ENCODE data around the gene AGAP1. TPM values are rescaled to one million over a fixed set of nuclear protein-coding genes. Genes with fewer than 3 reads are reported as not detected.
A peak's percentile ranks its signal among the peaks of the same experiment; 100 is the strongest.

AGAP1 gene
- total RNA-seq, 1 donor from 2014 or later = 39.0 TPM

DNA sequence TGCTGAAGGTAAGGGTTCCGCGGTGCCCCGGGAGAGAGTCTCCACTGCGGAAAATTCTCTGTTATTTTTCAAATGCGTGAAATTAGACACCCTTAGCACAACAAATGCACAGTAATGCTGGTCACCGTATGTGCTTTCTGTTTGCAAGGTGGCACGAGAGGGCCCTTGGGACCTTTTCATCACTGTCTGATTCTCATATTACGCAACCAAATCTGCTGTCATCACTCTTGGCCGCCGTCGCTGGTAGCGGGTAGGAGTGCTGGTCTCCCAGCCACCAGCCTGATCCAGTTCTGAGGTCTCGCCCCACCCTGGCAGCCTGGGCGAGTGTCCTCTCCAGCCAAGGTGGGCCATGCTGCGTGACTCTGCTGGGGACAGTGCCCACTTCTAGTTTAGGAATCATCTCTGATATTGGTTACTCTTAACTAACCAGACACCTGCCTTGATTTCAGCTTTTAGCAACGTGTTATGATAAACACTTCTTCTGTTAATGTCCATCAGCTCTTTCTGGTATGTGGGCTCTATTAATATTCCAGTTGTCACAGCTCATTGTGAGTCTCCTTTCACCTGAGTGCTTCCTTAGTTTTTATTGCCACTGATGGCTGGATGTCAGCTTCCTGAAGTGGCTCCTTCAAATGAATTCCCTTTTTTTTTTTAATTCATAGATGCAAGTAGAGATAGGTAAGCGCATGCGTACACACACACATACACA lies 474.9 kb downstream of the AGAP1 start:
- TF ChIP-seq, protein P1, sequence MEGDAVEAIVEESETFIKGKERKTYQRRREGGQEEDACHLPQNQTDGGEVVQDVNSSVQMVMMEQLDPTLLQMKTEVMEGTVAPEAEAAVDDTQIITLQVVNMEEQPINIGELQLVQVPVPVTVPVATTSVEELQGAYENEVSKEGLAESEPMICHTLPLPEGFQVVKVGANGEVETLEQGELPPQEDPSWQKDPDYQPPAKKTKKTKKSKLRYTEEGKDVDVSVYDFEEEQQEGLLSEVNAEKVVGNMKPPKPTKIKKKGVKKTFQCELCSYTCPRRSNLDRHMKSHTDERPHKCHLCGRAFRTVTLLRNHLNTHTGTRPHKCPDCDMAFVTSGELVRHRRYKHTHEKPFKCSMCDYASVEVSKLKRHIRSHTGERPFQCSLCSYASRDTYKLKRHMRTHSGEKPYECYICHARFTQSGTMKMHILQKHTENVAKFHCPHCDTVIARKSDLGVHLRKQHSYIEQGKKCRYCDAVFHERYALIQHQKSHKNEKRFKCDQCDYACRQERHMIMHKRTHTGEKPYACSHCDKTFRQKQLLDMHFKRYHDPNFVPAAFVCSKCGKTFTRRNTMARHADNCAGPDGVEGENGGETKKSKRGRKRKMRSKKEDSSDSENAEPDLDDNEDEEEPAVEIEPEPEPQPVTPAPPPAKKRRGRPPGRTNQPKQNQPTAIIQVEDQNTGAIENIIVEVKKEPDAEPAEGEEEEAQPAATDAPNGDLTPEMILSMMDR (IDR thresholded peaks at IDR 0.05) = no peak
- Mint-ChIP-seq H3K4me1 (ENCODE audit: low read depth) (no peaks in the 10 kb centered on the region), H3K27me3 (ENCODE audit: low read depth) (no peaks in the 10 kb centered on the region), H3K36me3 (ENCODE audit: low read depth) (peaks cover 19% of the 10 kb centered on the region), H3K9me3 (ENCODE audit: low read depth) (no peaks in the 10 kb centered on the region), H3K27ac (ENCODE audit: unreplicated experiment) (no peak overlapping the region), H3K4me3 (ENCODE audit: unreplicated experiment) (no peak overlapping the region)
- no peak for DNase-seq (ENCODE audit: low spot score)

DNA sequence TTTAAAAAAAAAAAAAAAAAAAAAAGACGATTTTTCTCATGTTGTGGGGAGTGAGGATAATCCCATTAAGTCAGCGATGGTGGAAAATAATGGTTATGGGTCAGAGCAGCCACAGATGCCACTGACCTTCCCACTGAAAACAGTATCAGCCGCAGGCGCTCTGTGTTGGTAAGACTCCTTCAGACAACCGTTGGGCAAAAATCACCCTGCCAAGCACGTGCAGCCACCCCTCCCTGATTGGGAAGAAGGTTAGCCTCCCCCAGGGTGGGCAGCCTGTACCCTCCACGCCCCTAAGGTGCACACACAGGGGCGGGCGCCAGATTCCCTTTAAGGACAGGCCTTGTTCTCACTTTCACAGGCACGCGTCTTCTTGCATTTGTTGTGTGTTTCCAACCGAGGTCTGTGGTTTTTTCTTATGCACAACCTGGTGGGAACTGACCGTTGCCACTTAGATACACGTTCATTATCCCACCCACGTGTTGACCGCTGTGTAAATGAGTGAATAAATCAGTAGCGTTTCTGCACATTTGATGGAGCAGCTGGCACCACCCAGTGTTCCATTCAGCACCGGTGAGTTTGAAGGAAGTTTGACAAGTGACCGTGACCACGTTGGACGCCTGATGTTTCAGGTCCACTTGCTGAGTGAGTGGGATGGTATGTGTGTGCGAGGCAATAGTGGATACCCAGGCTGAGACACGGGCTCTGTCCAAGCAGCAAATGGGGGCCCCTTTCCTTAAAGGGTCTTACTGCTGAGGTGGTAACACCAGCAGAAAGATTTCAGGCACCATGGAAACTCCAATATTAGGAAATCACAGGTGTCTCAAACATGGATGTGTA lies 476.6 kb downstream of the AGAP1 start:
- Mint-ChIP-seq H3K4me3 (ENCODE audit: unreplicated experiment) (no peak overlapping the region), H3K27me3 (ENCODE audit: low read depth) (no peaks in the 10 kb centered on the region)

DNA sequence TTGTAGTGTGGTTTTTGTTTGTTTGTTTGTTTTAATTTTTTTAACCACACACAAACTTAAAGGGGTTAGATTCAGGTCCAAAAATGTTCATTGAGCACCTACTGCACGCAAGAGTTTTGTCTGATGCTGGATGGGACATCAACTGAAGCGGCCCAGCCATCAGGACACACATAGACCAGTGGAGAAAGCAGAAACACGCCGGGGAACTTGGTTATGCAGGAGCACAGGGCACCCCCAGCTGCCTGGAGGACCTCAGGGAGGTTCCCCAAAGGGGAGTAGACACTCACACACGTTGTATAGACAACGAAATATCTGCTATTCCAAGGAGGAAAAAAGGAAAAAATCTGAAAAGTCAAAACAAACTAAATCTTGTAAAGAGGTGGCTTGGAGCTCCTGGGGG lies 482.7 kb downstream of the AGAP1 start:
- Mint-ChIP-seq H3K4me1 (ENCODE audit: low read depth) (peaks cover 5% of the 10 kb centered on the region), H3K27ac (ENCODE audit: unreplicated experiment) (no peak overlapping the region), H3K36me3 (ENCODE audit: low read depth) (peaks cover 16% of the 10 kb centered on the region), H3K9me3 (ENCODE audit: low read depth) (no peaks in the 10 kb centered on the region), H3K4me3 (ENCODE audit: unreplicated experiment) (no peak overlapping the region), H3K27me3 (ENCODE audit: low read depth) (no peaks in the 10 kb centered on the region)
- no peak for DNase-seq (ENCODE audit: low spot score)
- TF ChIP-seq, protein P1 (IDR thresholded peaks at IDR 0.05) = no peak

More for the DNA sequence above, 476.6 kb downstream of the AGAP1 start:
- peaks cover 22% of the 10 kb centered on the region for H3K36me3 Mint-ChIP-seq (ENCODE audit: low read depth)
- DNase-seq (ENCODE audit: low spot score) = no peak
- no peak overlapping the region for H3K27ac Mint-ChIP-seq (ENCODE audit: unreplicated experiment)
- no peaks in the 10 kb centered on the region for H3K4me1 Mint-ChIP-seq (ENCODE audit: low read depth)
- TF ChIP-seq, protein P1 (IDR thresholded peaks at IDR 0.05) = no peak
- no peaks in the 10 kb centered on the region for H3K9me3 Mint-ChIP-seq (ENCODE audit: low read depth)

DNA sequence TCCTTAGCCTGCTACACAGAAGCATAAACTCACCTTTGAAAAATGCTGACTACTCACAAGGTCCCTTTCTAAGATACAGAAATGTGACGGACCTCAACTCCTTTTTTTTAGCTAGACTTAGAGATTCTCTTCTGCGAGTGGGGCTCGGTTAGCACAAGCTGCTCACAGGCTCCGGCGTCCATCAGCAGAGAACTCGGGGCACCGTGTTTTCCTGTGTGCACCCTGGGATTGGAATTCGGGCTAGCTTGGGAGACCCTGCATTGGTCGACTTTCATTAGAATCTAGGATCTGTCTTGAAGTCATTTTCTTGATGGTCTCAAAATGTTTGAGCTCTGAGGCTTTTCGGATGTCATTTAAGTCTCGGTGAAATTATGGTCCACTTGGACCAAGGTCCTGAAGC lies 483.1 kb downstream of the AGAP1 start:
- DNase-seq (ENCODE audit: low spot score) = no peak
- peaks cover 16% of the 10 kb centered on the region for H3K36me3 Mint-ChIP-seq (ENCODE audit: low read depth)
- H3K27ac Mint-ChIP-seq (ENCODE audit: unreplicated experiment) = no peak overlapping the region
- TF ChIP-seq, protein P1 (IDR thresholded peaks at IDR 0.05) = no peak
- H3K4me1 Mint-ChIP-seq (ENCODE audit: low read depth) = peaks cover 5% of the 10 kb centered on the region
- no peaks in the 10 kb centered on the region for H3K27me3 Mint-ChIP-seq (ENCODE audit: low read depth)
- no peak overlapping the region for H3K4me3 Mint-ChIP-seq (ENCODE audit: unreplicated experiment)
- H3K9me3 Mint-ChIP-seq (ENCODE audit: low read depth) = no peaks in the 10 kb centered on the region

DNA sequence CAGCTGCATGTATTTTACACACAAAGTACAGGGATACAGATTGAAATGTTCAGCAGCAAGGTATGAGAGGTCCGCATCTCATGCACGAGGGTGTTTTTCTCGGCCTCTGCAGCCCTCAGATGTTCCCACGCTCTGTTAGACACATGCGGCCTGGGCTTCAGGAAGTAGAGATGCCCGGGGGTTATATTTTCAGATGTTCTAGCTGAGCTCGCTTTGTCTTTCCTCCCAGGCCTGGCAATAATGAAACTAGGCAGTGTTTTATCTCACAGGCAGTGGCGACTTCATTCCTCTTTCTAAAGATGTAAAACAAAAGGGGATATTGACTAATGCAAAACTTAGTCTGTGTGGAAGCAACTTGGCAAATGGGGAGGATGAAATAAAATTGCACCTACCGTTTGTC lies 483.6 kb downstream of the AGAP1 start:
- TF ChIP-seq, protein P1 (IDR thresholded peaks at IDR 0.05) = no peak
- H3K4me3 Mint-ChIP-seq (ENCODE audit: unreplicated experiment) = no peak overlapping the region
- H3K4me1 Mint-ChIP-seq (ENCODE audit: low read depth) = peaks cover 5% of the 10 kb centered on the region
- H3K36me3 Mint-ChIP-seq (ENCODE audit: low read depth) = peaks cover 16% of the 10 kb centered on the region
- peak; percentile 22 for DNase-seq (ENCODE audit: low spot score)
- H3K9me3 Mint-ChIP-seq (ENCODE audit: low read depth) = no peaks in the 10 kb centered on the region
- no peak overlapping the region for H3K27ac Mint-ChIP-seq (ENCODE audit: unreplicated experiment)
- H3K27me3 Mint-ChIP-seq (ENCODE audit: low read depth) = no peaks in the 10 kb centered on the region
